Measurements from ENCODE around the gene PHACTR1.

DNA sequence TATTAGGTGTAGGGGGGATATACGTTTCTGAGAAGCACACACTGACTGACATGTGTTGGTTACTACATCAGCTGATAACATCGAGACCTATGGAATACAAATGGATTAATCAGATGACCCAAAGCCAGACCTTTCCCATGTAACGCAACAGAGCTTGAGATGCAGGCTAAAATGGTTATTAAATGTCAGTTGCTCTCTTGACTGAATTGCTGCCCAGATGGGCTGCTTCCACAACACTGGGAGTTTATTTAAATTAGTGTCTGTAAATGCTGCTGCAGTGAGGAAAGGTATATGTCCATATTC is 298.8 kb downstream of the PHACTR1 start:
- TF ChIP-seq, protein P1, sequence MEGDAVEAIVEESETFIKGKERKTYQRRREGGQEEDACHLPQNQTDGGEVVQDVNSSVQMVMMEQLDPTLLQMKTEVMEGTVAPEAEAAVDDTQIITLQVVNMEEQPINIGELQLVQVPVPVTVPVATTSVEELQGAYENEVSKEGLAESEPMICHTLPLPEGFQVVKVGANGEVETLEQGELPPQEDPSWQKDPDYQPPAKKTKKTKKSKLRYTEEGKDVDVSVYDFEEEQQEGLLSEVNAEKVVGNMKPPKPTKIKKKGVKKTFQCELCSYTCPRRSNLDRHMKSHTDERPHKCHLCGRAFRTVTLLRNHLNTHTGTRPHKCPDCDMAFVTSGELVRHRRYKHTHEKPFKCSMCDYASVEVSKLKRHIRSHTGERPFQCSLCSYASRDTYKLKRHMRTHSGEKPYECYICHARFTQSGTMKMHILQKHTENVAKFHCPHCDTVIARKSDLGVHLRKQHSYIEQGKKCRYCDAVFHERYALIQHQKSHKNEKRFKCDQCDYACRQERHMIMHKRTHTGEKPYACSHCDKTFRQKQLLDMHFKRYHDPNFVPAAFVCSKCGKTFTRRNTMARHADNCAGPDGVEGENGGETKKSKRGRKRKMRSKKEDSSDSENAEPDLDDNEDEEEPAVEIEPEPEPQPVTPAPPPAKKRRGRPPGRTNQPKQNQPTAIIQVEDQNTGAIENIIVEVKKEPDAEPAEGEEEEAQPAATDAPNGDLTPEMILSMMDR (IDR thresholded peaks at IDR 0.05), result no peak
- no peak for TF ChIP-seq POLR2AphosphoS5 (IDR thresholded peaks at IDR 0.05)
